HepG2 (cell line): ENCODE data around the gene CAMSAP1. TPM values are rescaled to one million over a fixed set of nuclear protein-coding genes. Genes with fewer than 3 reads are reported as not detected.

Experiments
- ATAC-seq: fragments of 200-7000 bp; cut with Tn5 transposase; 3 replicates; pipeline ENCODE4 v1.9.1; 2020; ENCODE audit warnings: mild to moderate bottlenecking, moderate library complexity
- BruUV-seq: library from RNA; stranded (reverse); fragments of 400-500 nt; replicated peaks from 2 replicates; lab custom pipeline; 2021; lab: Mats Ljungman, UMichigan
- CTCF ChIA-PET: fragments of 300-600 bp; formaldehyde crosslinking; extraction: SDS; loops from one replicate; lab custom pipeline; 2021; ENCODE audit warnings: low total read pairs, inconsistent platforms, low intra/inter-chr PET ratio; lab: Yijun Ruan, JAX
- POLR2A ChIA-PET: fragments of 350-600 bp; sonication (Branson Sonifier 250); formaldehyde crosslinking; loops from one replicate; lab custom pipeline; 2020; ENCODE audit warnings: antibody characterized with exemption, inconsistent platforms; lab: Yijun Ruan, JAX
- DNase-seq: peaks from one replicate; pipeline ENCODE4 v3.0.0-alpha.2; 2015; ENCODE audit warnings: low spot score
- FAIRE-seq: peaks from 3 replicates; lab custom pipeline; 2011; peaks lifted over from hg19 to GRCh38; lab: Jason Lieb, UNC
- H2AFZ ChIP-seq: one replicate; pipeline ENCODE4 v1.6.1; 2011; ENCODE audit warnings: low read length, inconsistent platforms
- H3K27ac ChIP-seq: fragments of 300-600 bp; 3 replicates; pipeline ENCODE4 v1.8.0; 2011; ENCODE audit warnings: mixed run types, mild to moderate bottlenecking, mixed read lengths, low read length, inconsistent platforms; ENCODE audit not compliant: insufficient read depth; ENCODE audit errors: extremely low read length
- H3K27me3 ChIP-seq, 2 experiments: fragments of 200-600 bp in 1 of 2; 2 replicates in 1 of 2; 3 replicates in 1 of 2; pipeline versions ENCODE4 v1.6.0 to v1.8.0; 2011; ENCODE audit warnings: low read length in 2 of 2, mild to moderate bottlenecking in 2 of 2, moderate library complexity in 2 of 2, inconsistent platforms in 1 of 2; ENCODE audit not compliant: insufficient read depth in 2 of 2, control insufficient read depth in 1 of 2
- H3K36me3 ChIP-seq, 2 experiments: fragments of 200-600 bp in 1 of 2; replicated peaks in 1 of 2; 2 replicates in 1 of 2; 3 replicates in 1 of 2; pipeline versions ENCODE4 v1.5.1 to v1.8.0; 2011; ENCODE audit warnings: low read length in 2 of 2, inconsistent platforms in 1 of 2; ENCODE audit not compliant: insufficient read depth in 2 of 2, control insufficient read depth in 1 of 2
- H3K4me1 ChIP-seq: 2 replicates; pipeline ENCODE4 v1.5.1; 2012; ENCODE audit warnings: low read length, inconsistent platforms; ENCODE audit not compliant: insufficient read depth
- H3K4me2 ChIP-seq: 2 replicates; pipeline ENCODE4 v1.6.0; 2011; ENCODE audit warnings: low read depth, low read length, inconsistent platforms
- H3K4me3 ChIP-seq, 3 experiments: fragments of 200-600 bp in 1 of 3; sonication (generic), shearing (Covaris generic) in 1 of 3; replicated peaks in 1 of 3; 2 replicates each; pipeline ENCODE4 v1.5.1; 2011 to 2016; ENCODE audit warnings: low read length in 3 of 3, inconsistent platforms in 2 of 3, low read depth in 2 of 3, mild to moderate bottlenecking in 2 of 3, control low read depth in 1 of 3, mixed read lengths in 1 of 3; ENCODE audit not compliant: insufficient read depth in 1 of 3
- H3K79me2 ChIP-seq: one replicate; pipeline ENCODE4 v1.6.1; 2011; ENCODE audit warnings: low read length, inconsistent platforms; ENCODE audit not compliant: insufficient read depth
- H3K9ac ChIP-seq: 2 replicates; pipeline ENCODE4 v1.6.0; 2011; ENCODE audit warnings: mild to moderate bottlenecking, low read depth, low read length, inconsistent platforms; ENCODE audit not compliant: insufficient read depth
- H3K9me3 ChIP-seq: 2 replicates; pipeline ENCODE4 v1.5.1; 2012; ENCODE audit warnings: mild to moderate bottlenecking, low read length
- H4K20me1 ChIP-seq: 2 replicates; pipeline ENCODE4 v1.6.0; 2011; ENCODE audit warnings: inconsistent platforms, mild to moderate bottlenecking, low read length, moderate library complexity; ENCODE audit not compliant: insufficient read depth
- SOX5 ChIP-seq: IDR thresholded peaks from 2 replicates; pipeline ENCODE4 v1.6.1; 2016; ENCODE audit warnings: borderline replicate concordance
- ZNF251 ChIP-seq: sonication (generic); formaldehyde crosslinking; IDR thresholded peaks from 2 replicates; pipeline ENCODE4 v1.9.0; 2021; ENCODE audit warnings: mild to moderate bottlenecking, missing genetic modification reagents
- ZNF546 ChIP-seq: sonication (generic); formaldehyde crosslinking; conservative IDR thresholded peaks from 2 replicates; pipeline ENCODE4 v1.8.1; 2023; ENCODE audit warnings: mild to moderate bottlenecking, missing genetic modification reagents
- WGBS: methylation state at CpG from one replicate; pipeline ENCODE4 v1.1.6; 2017; ENCODE audit warnings: low lambda C conversion rate; 5-methylcytosine and 5-hydroxymethylcytosine counted together
- in situ Hi-C: cut with HindIII; loops from 2 replicates; pipeline ENCODE4 v1.10.0; 2017; ENCODE audit warnings: low pct_unique_long_range_greater_than_20kb; ENCODE audit not compliant: extremely low pct_ligation_motif_present
- intact Hi-C: fragments of 100-400 bp; cut with micrococcal nuclease; formaldehyde crosslinking; loops from one replicate; pipeline ENCODE4 v1.10.0; 2022; ENCODE audit not compliant: unreplicated experiment
- polyA plus RNA-seq, 8 experiments: library from polyadenylated mRNA; depleted of rRNA in 3 of 8; stranded (reverse) in 7 of 8; unstranded in 1 of 8; fragments of >200 nt; fragmentation: Illumina TruSeq in 4 of 8; extraction: Trizol in 4 of 8; gene quantifications; 2 replicates each; pipeline versions ENCODE4 v1.2.1 to v1.2.3, GENCODE V29; 2011 to 2016; ENCODE audit warnings: low read depth in 4 of 8, missing spikeins in 1 of 8, mixed read lengths in 1 of 8; ENCODE audit not compliant: insufficient read depth in 1 of 8
- total RNA-seq, 5 experiments: library from RNA; depleted of rRNA; stranded (reverse); fragments of >200 nt; fragmentation: Illumina TruSeq; extraction: Trizol; gene quantifications; 2 replicates each; pipeline ENCODE4 v1.2.3, GENCODE V29; 2016; ENCODE audit warnings: low read depth in 1 of 5
- TF ChIP-seq, protein P1 (sequence below): IDR thresholded peaks from 2 replicates; pipeline ENCODE4 v1.6.1; 2016; ENCODE audit warnings: low read depth, missing genetic modification reagents, missing compliant biosample characterization
- TF ChIP-seq, protein P2 (sequence below): sonication (generic); formaldehyde crosslinking; IDR thresholded peaks from 2 replicates; pipeline ENCODE4 v1.5.1; 2020; ENCODE audit warnings: mild to moderate bottlenecking, missing genetic modification reagents

The CAMSAP1 gene
- total and polyA plus RNA-seq, 2 of the 13 experiments (the other 11 are each of a cell fraction or from before 2014, with no cell fraction given), result 3.8 to 12.4 TPM

DNA sequence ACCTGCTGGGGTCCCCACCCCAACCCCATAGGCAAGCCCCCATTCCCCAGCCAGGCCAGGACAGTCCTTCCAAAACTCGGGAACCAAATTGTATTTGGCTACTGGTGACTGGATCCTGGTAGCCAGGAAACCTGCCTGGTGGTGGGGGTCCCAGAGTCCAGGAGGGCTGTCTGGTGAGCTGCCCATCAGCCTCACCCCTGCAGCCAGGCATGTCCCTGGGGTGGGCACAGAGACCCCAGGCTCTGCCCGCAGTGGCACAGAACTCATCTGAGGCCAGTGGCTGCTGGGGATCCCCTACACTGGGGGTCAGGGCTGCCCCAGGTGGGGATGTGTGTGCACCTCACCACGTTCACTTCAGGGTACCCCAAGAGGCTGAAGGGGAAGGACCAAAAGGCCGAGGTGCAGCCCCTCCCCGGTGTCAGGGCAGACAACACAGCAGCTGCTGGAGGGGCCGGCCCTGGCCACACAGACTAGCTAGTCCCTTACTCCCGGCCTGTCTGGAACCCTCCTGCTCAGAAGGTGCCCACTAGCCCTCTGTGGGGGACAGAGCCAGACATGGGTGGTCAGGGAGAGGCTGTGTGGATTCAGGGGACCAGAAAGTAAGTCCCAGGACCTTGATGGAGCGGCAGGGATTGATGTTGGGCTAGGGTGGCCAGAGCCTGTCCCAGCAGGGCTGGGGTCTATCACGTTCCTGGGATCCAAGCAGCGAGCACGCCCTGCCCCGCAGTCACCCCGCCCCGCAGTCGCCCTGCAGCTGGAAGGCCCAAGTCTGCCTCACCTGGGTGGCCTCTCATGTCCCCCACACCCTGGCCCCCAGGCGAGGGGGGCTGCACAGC is 113.9 kb downstream of the CAMSAP1 start:
- DNase-seq, result no peak
- H3K36me3 ChIP-seq, result no peaks in the 10 kb centered on the region
- H3K4me2 ChIP-seq, result no peak overlapping the region
- BruUV-seq, result no TSS peak
- H3K4me1 ChIP-seq, result no peaks in the 10 kb centered on the region
- H2AFZ ChIP-seq, result no peak overlapping the region
- ChIA-PET POLR2A (no interaction called here), CTCF (no interaction called here)
- WGBS, result no CpG with 5 or more reads among the region's 16 CpGs
- no peak for FAIRE-seq
- H3K9me3 ChIP-seq, result no peaks in the 10 kb centered on the region
- in situ Hi-C loops, result no loop called here
- TF ChIP-seq ZNF251 (CRISPR knock-in tag) (no peak), SOX5 (CRISPR knock-in tag) (no peak), ZNF546 (no peak)
- TF ChIP-seq, protein P1, sequence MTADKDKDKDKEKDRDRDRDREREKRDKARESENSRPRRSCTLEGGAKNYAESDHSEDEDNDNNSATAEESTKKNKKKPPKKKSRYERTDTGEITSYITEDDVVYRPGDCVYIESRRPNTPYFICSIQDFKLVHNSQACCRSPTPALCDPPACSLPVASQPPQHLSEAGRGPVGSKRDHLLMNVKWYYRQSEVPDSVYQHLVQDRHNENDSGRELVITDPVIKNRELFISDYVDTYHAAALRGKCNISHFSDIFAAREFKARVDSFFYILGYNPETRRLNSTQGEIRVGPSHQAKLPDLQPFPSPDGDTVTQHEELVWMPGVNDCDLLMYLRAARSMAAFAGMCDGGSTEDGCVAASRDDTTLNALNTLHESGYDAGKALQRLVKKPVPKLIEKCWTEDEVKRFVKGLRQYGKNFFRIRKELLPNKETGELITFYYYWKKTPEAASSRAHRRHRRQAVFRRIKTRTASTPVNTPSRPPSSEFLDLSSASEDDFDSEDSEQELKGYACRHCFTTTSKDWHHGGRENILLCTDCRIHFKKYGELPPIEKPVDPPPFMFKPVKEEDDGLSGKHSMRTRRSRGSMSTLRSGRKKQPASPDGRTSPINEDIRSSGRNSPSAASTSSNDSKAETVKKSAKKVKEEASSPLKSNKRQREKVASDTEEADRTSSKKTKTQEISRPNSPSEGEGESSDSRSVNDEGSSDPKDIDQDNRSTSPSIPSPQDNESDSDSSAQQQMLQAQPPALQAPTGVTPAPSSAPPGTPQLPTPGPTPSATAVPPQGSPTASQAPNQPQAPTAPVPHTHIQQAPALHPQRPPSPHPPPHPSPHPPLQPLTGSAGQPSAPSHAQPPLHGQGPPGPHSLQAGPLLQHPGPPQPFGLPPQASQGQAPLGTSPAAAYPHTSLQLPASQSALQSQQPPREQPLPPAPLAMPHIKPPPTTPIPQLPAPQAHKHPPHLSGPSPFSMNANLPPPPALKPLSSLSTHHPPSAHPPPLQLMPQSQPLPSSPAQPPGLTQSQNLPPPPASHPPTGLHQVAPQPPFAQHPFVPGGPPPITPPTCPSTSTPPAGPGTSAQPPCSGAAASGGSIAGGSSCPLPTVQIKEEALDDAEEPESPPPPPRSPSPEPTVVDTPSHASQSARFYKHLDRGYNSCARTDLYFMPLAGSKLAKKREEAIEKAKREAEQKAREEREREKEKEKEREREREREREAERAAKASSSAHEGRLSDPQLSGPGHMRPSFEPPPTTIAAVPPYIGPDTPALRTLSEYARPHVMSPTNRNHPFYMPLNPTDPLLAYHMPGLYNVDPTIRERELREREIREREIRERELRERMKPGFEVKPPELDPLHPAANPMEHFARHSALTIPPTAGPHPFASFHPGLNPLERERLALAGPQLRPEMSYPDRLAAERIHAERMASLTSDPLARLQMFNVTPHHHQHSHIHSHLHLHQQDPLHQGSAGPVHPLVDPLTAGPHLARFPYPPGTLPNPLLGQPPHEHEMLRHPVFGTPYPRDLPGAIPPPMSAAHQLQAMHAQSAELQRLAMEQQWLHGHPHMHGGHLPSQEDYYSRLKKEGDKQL (CRISPR knock-in tag), result no peak
- TF ChIP-seq, protein P2, sequence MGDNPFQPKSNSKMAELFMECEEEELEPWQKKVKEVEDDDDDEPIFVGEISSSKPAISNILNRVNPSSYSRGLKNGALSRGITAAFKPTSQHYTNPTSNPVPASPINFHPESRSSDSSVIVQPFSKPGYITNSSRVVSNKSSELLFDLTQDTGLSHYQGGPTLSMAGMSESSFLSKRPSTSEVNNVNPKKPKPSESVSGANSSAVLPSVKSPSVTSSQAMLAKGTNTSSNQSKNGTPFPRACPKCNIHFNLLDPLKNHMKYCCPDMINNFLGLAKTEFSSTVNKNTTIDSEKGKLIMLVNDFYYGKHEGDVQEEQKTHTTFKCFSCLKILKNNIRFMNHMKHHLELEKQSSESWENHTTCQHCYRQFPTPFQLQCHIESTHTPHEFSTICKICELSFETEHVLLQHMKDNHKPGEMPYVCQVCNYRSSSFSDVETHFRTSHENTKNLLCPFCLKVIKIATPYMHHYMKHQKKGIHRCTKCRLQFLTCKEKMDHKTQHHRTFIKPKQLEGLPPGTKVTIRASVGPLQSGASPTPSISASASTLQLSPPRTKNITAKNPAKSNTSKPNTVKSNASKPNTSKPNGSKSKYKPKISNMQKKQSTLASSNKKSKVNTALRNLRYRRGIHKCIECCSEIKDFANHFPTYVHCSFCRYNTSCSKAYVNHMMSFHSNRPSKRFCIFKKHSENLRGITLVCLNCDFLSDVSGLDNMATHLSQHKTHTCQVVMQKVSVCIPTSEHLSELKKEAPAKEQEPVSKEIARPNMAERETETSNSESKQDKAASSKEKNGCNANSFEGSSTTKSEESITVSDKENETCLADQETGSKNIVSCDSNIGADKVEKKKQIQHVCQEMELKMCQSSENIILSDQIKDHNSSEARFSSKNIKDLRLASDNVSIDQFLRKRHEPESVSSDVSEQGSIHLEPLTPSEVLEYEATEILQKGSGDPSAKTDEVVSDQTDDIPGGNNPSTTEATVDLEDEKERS (CRISPR knock-in tag), result no peak
- no peak for ATAC-seq
- H3K27me3 ChIP-seq, result peaks cover 18 to 67% of the 10 kb centered on the region in 2 experiments; a peak in 4 of 5 replicates
- 0 out of 2 replicates have a peak, but pooled peaks cover 5% of the 10 kb centered on the region for H4K20me1 ChIP-seq
- H3K27ac ChIP-seq, result no peak overlapping the region
- H3K9ac ChIP-seq, result no peak overlapping the region
- no peaks in the 10 kb centered on the region for H3K79me2 ChIP-seq
- no peak overlapping the region for H3K4me3 ChIP-seq
- intact Hi-C loops, result no loop called here
